Neural cell (in vitro differentiated cells): Measurements from ENCODE around the gene NSMF. TPM values are rescaled to one million over a fixed set of nuclear protein-coding genes. Genes with fewer than 3 reads are reported as not detected.

ENCODE experiments used
- H2AFZ ChIP-seq: fragments of 200-600, 300-800 bp; sonication (generic), shearing (Covaris generic); 2 replicates; pipeline ENCODE4 v1.6.0; 2014; ENCODE audit warnings: low read depth, mild to moderate bottlenecking, antibody characterized with exemption, low read length, moderate library complexity
- H3F3A ChIP-seq: fragments of 200-600 bp; shearing (Covaris generic); 2 replicates; pipeline ENCODE4 v1.6.1; 2016; ENCODE audit warnings: mild to moderate bottlenecking, moderate library complexity, mixed read lengths, antibody characterized with exemption, low read length; ENCODE audit not compliant: insufficient read depth, poor library complexity, severe bottlenecking
- H3K27ac ChIP-seq: fragments of 200-600, 300-800 bp; sonication (generic), shearing (Covaris generic); 2 replicates; pipeline ENCODE4 v1.5.1; 2014; ENCODE audit warnings: mild to moderate bottlenecking, low read length, moderate library complexity
- H3K27me3 ChIP-seq: fragments of 300-800, 200-600 bp; sonication (generic), shearing (Covaris generic); 2 replicates; pipeline ENCODE4 v1.6.0; 2014; ENCODE audit warnings: mild to moderate bottlenecking, low read depth, low read length, moderate library complexity; ENCODE audit not compliant: insufficient read depth
- H3K36me3 ChIP-seq: fragments of 300-800, 200-600 bp; sonication (generic), shearing (Covaris generic); 2 replicates; pipeline ENCODE4 v1.5.1; 2014; ENCODE audit warnings: mild to moderate bottlenecking, antibody characterized with exemption, low read length, moderate library complexity; ENCODE audit not compliant: insufficient read depth
- H3K4me2 ChIP-seq: fragments of 300-800, 200-600 bp; sonication (generic), shearing (Covaris generic); 2 replicates; pipeline ENCODE4 v1.6.0; 2014; ENCODE audit warnings: mild to moderate bottlenecking, low read length
- H3K4me3 ChIP-seq: fragments of 300-800, 200-600 bp; sonication (generic), shearing (Covaris generic); 2 replicates; pipeline ENCODE4 v1.5.1; 2014; ENCODE audit warnings: mild to moderate bottlenecking, low read length, moderate library complexity
- H3K79me2 ChIP-seq: fragments of 200-600 bp; shearing (Covaris generic); replicated peaks from 2 replicates; pipeline ENCODE4 v1.6.0; 2014; ENCODE audit warnings: mild to moderate bottlenecking, low read length, moderate library complexity; ENCODE audit not compliant: insufficient read depth
- H3K9ac ChIP-seq: fragments of 300-800, 200-600 bp; sonication (generic), shearing (Covaris generic); 2 replicates; pipeline ENCODE4 v1.6.1; 2016; ENCODE audit warnings: mild to moderate bottlenecking, low read length, mixed read lengths
- H3K9me2 ChIP-seq: fragments of 200-600 bp; shearing (Covaris generic); 2 replicates; pipeline ENCODE4 v1.6.1; 2016; ENCODE audit warnings: mild to moderate bottlenecking, low read length, mixed read lengths; ENCODE audit not compliant: insufficient read depth
- H3K9me3 ChIP-seq: fragments of 200-600, 300-800 bp; sonication (generic), shearing (Covaris generic); 2 replicates; pipeline ENCODE4 v1.6.1; 2016; ENCODE audit warnings: mild to moderate bottlenecking, mixed run types, low read length, moderate library complexity, mixed read lengths
- H4K20me1 ChIP-seq: fragments of 200-600 bp; shearing (Covaris generic); 2 replicates; pipeline ENCODE4 v1.6.1; 2016; ENCODE audit warnings: mild to moderate bottlenecking, mixed run types; ENCODE audit not compliant: insufficient read depth
- EP300 ChIP-seq: fragments of 450-650 bp; conservative IDR thresholded peaks from 2 replicates; pipeline ENCODE4 v1.6.1; 2014; ENCODE audit warnings: antibody characterized with exemption, mild to moderate bottlenecking, moderate library complexity; ENCODE audit not compliant: poor library complexity, severe bottlenecking
- EZH2 ChIP-seq: fragments of 200-600, 300-800 bp; shearing (Covaris generic), sonication (generic); IDR thresholded peaks from 2 replicates; pipeline ENCODE4 v1.6.1; 2014; ENCODE audit warnings: antibody characterized with exemption, low read length, borderline replicate concordance, mild to moderate bottlenecking; ENCODE audit not compliant: insufficient read depth, poor library complexity, severe bottlenecking
- MXI1 ChIP-seq: fragments of 450-650 bp; conservative IDR thresholded peaks from 2 replicates; pipeline ENCODE4 v1.6.1; 2014; ENCODE audit warnings: antibody characterized with exemption, mild to moderate bottlenecking; ENCODE audit not compliant: poor library complexity, severe bottlenecking
- POLR2AphosphoS5 ChIP-seq: IDR thresholded peaks from 2 replicates; pipeline ENCODE4 v1.6.1; 2012
- RAD21 ChIP-seq: fragments of 450-650 bp; conservative IDR thresholded peaks from 2 replicates; pipeline ENCODE4 v1.6.1; 2014; ENCODE audit warnings: antibody characterized with exemption, mild to moderate bottlenecking, moderate library complexity
- SMC3 ChIP-seq: fragments of 450-650 bp; conservative IDR thresholded peaks from 2 replicates; pipeline ENCODE4 v1.6.1; 2014; ENCODE audit warnings: antibody characterized with exemption, mild to moderate bottlenecking, moderate library complexity; ENCODE audit not compliant: poor library complexity
- TAF1 ChIP-seq: IDR thresholded peaks from 2 replicates; pipeline ENCODE4 v1.6.1; 2012; ENCODE audit warnings: low read depth
- polyA plus RNA-seq: library from polyadenylated mRNA; depleted of rRNA; stranded (reverse); fragments of >200 nt; gene quantifications from 2 replicates; pipeline ENCODE4 v1.2.3, GENCODE V29; 2014
- TF ChIP-seq, protein P1 (sequence below): IDR thresholded peaks from 2 replicates; pipeline ENCODE4 v1.6.1; 2012; ENCODE audit warnings: borderline replicate concordance
- TF ChIP-seq, protein P2 (sequence below): fragments of 450-650 bp; IDR thresholded peaks from 2 replicates; pipeline ENCODE4 v1.5.1; 2014; ENCODE audit warnings: antibody characterized with exemption, mild to moderate bottlenecking, moderate library complexity; ENCODE audit not compliant: poor library complexity, severe bottlenecking

The NSMF gene
- polyA plus RNA-seq, 1 donor from 2014 or later, result 51.2 TPM

DNA sequence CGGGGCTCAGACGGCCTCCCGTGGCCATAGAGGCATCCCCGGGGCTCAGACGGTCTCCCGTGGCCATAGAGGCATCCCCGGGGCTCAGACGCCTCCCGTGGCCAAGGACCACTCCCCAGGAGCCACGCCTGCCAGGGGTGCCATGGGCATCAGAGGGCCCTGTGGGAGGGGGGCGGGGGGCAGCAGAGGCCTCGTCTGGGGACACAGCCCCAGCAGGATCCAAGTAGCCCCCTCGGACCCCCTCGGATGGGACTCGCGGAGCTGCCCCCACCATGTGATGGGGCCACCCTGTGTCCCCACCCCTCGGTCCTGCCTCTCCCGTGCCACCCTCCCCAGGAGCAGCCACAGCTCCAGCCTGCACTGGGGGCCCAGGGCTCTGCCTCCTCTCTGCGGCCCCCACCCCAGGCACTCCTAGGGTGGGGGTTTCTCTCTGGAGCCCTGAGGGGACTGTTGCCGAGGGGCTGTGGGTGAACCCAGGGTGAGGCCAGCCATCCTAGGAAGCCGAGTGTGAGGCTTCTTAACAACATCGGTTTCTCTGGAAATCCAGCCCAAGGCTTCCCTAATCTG is 20.5 kb downstream of the NSMF start:
- TF ChIP-seq POLR2AphosphoS5 (no peak), EP300 (no peak), RAD21 (no peak), MXI1 (no peak), SMC3 (no peak), EZH2 (no peak), TAF1 (no peak)
- TF ChIP-seq, protein P1, sequence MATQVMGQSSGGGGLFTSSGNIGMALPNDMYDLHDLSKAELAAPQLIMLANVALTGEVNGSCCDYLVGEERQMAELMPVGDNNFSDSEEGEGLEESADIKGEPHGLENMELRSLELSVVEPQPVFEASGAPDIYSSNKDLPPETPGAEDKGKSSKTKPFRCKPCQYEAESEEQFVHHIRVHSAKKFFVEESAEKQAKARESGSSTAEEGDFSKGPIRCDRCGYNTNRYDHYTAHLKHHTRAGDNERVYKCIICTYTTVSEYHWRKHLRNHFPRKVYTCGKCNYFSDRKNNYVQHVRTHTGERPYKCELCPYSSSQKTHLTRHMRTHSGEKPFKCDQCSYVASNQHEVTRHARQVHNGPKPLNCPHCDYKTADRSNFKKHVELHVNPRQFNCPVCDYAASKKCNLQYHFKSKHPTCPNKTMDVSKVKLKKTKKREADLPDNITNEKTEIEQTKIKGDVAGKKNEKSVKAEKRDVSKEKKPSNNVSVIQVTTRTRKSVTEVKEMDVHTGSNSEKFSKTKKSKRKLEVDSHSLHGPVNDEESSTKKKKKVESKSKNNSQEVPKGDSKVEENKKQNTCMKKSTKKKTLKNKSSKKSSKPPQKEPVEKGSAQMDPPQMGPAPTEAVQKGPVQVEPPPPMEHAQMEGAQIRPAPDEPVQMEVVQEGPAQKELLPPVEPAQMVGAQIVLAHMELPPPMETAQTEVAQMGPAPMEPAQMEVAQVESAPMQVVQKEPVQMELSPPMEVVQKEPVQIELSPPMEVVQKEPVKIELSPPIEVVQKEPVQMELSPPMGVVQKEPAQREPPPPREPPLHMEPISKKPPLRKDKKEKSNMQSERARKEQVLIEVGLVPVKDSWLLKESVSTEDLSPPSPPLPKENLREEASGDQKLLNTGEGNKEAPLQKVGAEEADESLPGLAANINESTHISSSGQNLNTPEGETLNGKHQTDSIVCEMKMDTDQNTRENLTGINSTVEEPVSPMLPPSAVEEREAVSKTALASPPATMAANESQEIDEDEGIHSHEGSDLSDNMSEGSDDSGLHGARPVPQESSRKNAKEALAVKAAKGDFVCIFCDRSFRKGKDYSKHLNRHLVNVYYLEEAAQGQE, result no peak
- no peak overlapping the region for H3K4me2 ChIP-seq
- H3K79me2 ChIP-seq, result no peaks in the 10 kb centered on the region
- no peaks in the 10 kb centered on the region for H3F3A ChIP-seq
- H4K20me1 ChIP-seq, result no peaks in the 10 kb centered on the region
- H3K36me3 ChIP-seq, result no peaks in the 10 kb centered on the region
- no peak overlapping the region for H3K27ac ChIP-seq
- no peaks in the 10 kb centered on the region for H3K9me2 ChIP-seq
- no peak overlapping the region for H3K9ac ChIP-seq
- H3K27me3 ChIP-seq, result peaks cover 10% of the 10 kb centered on the region
- no peak overlapping the region for H3K4me3 ChIP-seq
- H2AFZ ChIP-seq, result no peak overlapping the region
- no peaks in the 10 kb centered on the region for H3K9me3 ChIP-seq

DNA sequence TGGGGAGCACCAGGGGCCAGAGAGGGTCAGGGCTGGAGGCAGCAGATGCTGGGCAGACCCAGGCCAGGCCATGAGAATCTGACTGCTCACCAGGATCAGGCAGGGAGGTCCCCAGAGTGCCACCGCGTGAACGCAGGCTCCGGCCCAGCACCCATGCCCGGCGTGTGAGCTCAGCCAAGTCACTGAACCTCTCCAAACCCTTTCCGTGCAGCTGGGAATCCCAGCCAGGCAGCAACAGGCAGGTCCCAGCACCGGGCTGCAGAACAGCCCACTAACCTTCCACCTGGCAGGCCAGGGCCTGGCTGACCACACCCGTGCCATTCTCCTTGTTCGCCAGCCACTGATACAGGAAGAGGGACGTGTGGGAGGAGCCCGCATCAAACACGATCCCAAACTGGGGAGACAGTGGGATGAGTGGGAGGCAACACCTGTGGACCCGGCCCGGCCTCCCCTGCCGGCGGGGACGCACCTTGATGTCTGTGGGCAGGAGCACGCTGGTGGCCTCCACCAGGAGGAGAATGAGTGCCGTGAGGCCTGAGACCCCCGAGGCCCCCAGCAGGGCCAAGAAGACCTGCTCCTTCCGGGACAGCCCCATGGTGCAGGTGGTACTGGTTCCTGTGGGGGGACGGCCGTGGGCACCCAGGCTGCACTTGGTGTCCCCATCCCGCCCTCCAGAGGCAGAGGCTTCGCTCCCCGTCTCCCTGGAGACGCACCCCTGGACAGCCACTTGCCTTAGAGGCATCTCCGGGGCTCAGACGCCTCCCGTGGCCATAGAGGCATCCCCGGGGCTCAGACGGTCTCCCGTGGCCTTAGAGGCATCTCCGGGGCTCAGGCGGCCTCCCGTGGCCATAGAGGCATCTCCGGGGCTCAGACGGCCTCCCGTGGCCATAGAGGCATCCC is 21.2 kb downstream of the NSMF start:
- Histone ChIP-seq H3K9ac (no peak overlapping the region), H4K20me1 (no peaks in the 10 kb centered on the region), H3K27ac (no peak overlapping the region), H3K79me2 (no peaks in the 10 kb centered on the region), H3K9me3 (no peaks in the 10 kb centered on the region), H3K9me2 (no peaks in the 10 kb centered on the region), H3F3A (no peaks in the 10 kb centered on the region), H3K27me3 (peaks cover 10% of the 10 kb centered on the region), H3K4me3 (no peak overlapping the region), H3K36me3 (no peaks in the 10 kb centered on the region), H3K4me2 (no peak overlapping the region), H2AFZ (no peak overlapping the region)
- TF ChIP-seq TAF1 (no peak), MXI1 (no peak), EZH2 (no peak), EP300 (no peak), POLR2AphosphoS5 (no peak), SMC3 (no peak), RAD21 (no peak)
- TF ChIP-seq, protein P1, result no peak
- TF ChIP-seq, protein P2, sequence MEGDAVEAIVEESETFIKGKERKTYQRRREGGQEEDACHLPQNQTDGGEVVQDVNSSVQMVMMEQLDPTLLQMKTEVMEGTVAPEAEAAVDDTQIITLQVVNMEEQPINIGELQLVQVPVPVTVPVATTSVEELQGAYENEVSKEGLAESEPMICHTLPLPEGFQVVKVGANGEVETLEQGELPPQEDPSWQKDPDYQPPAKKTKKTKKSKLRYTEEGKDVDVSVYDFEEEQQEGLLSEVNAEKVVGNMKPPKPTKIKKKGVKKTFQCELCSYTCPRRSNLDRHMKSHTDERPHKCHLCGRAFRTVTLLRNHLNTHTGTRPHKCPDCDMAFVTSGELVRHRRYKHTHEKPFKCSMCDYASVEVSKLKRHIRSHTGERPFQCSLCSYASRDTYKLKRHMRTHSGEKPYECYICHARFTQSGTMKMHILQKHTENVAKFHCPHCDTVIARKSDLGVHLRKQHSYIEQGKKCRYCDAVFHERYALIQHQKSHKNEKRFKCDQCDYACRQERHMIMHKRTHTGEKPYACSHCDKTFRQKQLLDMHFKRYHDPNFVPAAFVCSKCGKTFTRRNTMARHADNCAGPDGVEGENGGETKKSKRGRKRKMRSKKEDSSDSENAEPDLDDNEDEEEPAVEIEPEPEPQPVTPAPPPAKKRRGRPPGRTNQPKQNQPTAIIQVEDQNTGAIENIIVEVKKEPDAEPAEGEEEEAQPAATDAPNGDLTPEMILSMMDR, result no peak
